LNCAP (cell line): ENCODE data around the gene FAT1.

Source experiments
- TF ChIP-seq, protein P1 (sequence below): fragments of 450-650 bp; IDR thresholded peaks from 2 replicates; pipeline ENCODE4 v1.5.1; 2017; ENCODE audit warnings: mild to moderate bottlenecking

Gene FAT1

DNA sequence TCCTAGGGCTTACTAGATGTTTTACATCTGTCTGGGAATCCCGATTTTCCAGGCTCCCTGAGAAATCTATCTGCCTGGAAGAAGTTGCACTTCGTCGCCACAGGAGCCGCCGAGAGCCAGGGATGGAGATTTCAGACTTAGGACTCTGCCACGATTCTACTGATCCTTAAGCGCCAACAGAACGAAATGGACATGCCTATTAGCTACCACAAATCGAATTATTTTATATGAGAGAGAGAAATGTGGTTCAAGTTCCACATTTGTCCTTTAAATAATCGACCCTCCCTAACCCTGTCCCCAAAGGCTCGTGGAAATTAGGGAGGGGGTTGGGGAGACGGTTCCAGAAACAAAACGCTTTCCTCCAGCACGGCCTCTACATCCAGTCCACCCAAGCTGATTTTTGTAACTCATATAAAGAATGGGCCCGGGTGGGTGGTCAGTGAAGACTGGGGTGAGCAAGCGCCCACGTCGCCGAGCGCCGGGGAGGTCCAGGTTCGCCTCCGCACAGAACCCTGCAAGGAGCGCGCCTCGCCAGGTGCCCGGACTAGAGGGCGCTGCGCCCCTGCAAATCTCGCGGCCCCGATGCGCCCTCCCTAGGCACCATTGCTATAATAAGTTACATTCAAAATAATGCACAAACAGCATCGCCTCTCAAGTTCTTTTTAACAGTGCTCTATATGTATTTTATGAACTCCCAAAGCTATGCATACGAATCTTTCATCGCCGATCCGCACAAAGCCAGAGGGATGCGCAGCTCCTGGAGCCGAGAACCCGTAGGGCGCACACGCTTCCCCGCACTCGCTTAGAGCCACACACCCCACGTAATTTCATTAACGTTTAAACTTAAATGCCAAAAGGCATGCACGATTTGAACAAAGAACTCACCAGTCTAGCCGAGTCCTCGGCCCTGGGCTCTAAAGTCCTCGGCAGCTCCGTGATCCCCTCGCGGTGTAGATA, 2.1 kb upstream of the FAT1 start:
- TF ChIP-seq, protein P1, sequence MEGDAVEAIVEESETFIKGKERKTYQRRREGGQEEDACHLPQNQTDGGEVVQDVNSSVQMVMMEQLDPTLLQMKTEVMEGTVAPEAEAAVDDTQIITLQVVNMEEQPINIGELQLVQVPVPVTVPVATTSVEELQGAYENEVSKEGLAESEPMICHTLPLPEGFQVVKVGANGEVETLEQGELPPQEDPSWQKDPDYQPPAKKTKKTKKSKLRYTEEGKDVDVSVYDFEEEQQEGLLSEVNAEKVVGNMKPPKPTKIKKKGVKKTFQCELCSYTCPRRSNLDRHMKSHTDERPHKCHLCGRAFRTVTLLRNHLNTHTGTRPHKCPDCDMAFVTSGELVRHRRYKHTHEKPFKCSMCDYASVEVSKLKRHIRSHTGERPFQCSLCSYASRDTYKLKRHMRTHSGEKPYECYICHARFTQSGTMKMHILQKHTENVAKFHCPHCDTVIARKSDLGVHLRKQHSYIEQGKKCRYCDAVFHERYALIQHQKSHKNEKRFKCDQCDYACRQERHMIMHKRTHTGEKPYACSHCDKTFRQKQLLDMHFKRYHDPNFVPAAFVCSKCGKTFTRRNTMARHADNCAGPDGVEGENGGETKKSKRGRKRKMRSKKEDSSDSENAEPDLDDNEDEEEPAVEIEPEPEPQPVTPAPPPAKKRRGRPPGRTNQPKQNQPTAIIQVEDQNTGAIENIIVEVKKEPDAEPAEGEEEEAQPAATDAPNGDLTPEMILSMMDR, result peak; percentile 81

DNA sequence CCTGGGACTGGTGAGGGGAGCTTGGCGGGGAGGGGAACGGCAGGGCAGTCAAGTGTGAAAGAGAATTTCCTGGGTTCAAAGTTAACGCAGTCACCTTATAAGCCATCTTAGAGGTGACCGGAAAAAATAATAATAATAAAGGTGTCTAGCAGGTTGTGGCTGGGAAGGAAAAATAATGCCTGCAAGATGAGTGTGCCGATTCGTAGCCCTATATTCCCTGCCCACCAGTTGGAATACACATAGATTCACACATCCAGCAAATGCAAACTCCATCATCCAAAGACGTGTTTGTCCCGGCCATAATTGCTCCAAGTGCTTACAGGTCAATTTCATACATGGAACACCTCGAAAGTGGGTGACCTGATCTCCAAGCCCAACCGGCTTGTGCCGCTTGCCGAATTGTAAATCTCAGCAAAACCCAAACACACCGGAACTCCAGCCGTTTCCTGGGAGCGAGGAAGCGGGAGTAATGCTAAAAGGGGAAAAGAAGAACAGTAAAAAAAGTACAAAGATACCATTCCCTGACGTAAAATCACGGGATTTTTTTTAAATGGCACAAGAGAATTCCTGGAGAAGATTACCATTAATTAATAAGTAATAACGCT, 1.3 kb upstream of the FAT1 start:
- TF ChIP-seq, protein P1, result no peak

DNA sequence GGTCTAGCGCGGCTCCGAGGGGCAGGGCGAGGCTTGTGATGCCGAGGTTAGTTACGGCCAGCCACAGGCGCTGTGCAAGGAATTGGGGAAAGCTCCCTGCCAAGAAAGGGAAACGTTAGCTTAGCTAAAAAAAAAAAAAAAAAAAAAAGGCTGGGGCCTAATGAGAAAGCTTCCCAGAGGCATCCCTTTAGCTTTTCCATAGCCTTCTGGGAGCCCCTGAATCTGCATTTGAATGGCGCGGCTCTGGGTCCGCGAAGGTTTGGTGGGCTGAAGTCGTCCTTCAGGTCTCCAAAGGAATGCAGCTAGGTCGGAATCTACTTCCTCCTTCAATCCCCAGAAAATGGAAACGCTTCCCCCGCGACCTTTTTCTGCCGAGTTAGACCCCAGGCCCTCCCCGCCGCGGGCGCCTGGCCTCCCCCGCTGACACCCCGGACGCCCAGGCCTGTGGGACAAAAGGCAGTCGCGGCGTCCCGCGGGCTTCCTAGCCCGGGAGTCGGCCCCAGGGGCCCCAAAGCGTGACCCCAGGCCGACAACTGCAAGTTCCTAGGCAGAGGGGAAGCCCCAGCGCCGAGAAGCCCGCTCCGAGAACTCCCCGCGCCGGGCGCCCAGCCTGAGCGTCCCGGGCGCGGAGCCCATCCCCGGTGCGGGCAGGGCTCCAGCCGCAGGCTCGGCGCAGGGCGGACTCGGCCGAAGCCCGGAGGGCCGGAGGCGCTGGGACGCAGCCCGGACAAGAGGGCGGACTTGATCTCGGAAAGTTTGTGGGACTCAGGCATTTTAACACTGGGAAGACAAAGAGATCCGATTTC, 605 bp upstream of the FAT1 start:
- TF ChIP-seq, protein P1, result no peak

DNA sequence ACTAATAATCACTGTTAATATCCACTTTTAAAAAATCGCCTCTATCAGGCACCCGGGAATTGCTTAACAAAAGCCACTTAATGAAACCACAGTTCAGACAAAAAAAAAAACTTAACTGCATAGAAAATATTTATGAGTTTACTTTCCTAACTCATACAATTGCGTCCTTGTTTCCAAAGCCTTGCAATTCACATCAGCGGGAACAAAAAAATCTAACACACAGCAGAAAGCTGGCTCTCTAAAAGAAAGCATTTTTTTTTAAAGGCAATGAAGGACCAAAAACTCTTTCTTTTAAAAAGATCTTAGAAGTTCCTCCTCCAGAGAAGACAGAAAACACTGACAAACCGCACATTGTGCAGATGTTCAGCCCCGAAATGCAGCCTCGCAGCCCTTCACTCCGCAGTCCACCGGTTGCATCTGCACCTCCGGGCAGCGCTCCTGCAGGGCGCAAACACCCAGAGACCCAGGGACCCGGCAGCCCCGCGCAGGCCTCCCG, 812 bp downstream of the FAT1 start:
- TF ChIP-seq, protein P1, result no peak

DNA sequence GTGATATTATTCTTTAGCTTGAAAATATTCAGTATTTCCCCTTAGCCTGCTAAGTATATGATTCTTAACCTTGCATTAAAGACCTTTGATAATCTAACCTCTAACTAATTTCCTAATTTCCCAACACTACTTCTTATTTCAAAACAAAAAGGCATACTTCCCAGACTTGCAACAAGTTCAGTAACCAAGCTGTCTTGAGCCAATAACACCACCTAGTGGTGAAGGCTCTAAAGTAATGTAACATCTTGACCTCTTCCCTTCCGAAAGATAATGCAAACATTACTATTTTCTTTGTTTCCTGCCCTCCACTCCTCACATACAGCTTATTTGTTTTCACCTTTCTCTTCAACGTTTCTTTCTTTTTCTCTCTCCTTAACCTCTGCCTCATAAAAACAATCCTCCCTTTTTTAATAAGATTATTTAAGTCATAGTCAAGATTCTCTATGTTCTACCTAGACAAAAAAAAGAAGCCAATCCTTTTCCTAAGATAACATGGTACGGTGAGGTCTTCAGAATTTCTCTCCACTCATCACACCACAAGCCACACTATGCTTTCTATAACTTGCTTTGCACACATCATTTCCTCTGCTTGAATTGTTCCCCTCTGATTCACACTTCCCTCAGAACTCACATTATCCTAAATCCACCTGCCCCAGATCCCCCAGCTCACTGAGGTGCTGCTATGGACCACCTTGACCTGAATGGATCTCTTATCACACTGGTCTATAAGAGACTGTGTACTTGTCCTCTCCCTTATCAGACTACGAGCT, 3.5 kb downstream of the FAT1 start:
- TF ChIP-seq, protein P1, result peak; percentile 43

DNA sequence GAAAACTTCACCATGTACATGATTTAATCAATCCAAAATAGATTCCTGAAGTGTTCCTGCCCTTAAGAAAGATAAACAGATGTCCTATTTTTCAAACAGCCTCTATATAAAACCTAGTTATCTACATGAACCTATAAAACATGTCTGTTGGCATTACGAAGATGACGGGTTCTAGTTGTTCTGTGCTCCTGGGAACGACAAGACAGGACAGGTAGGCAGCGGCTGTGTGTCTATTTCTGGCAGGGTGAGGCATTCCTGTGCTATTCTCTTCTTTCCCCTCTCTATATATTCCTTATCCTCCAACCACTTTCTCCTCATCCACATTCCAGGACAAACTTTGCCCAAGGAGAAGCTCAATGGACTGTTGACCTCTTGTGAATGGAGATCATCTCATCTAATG, 6.1 kb downstream of the FAT1 start:
- TF ChIP-seq, protein P1, result no peak

DNA sequence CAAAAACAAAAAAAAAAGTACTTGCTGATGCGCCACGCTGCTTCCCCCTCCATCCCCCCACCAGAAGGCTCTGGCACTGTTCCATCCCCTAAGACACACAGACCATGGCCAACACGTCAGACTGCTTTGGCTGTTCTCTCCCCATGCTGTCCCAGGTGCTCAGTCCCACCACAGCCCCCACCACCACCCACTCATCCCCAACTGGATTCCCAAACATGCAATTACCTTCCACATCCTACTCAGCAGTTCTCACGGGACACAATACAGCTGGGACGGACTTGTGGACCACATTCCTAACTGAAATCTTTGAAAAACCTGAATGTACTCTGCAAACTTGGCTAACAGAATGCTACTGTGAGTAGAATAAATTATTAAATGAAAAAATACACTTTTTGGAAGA, 8.6 kb downstream of the FAT1 start:
- TF ChIP-seq, protein P1, result no peak
